Mesodermal cell (in vitro differentiated cells): ENCODE results near the gene C13orf46.

ENCODE experiments used
- H3K27ac ChIP-seq: 2 replicates; pipeline ENCODE4 v1.7.0; 2013; ENCODE audit warnings: mild to moderate bottlenecking, low read depth, low read length, moderate library complexity; ENCODE audit not compliant: severe bottlenecking
- H3K36me3 ChIP-seq: 2 replicates; pipeline ENCODE4 v1.7.1; 2013; ENCODE audit warnings: mild to moderate bottlenecking, low read length, moderate library complexity; ENCODE audit not compliant: control insufficient read depth, insufficient read depth
- H3K4me1 ChIP-seq: one replicate; pipeline ENCODE4 v1.7.1; 2013; ENCODE audit warnings: mild to moderate bottlenecking, low read length; ENCODE audit not compliant: insufficient read depth, control insufficient read depth, poor library complexity, severe bottlenecking
- H3K4me3 ChIP-seq: 2 replicates; pipeline ENCODE4 v1.7.0; 2013; ENCODE audit warnings: low read length, control low read depth, mild to moderate bottlenecking; ENCODE audit not compliant: insufficient read depth, poor library complexity, severe bottlenecking; ENCODE audit errors: extremely low read depth
- H3K9me3 ChIP-seq: 2 replicates; pipeline ENCODE4 v1.7.1; 2013; ENCODE audit warnings: mild to moderate bottlenecking, low read length, moderate library complexity; ENCODE audit not compliant: control insufficient read depth
- WGBS, 2 experiments: methylation state at CpG; one replicate each; pipeline ENCODE4 v1.1.5; 2013; ENCODE audit warnings: missing lambda C conversion rate in 2 of 2; ENCODE audit not compliant: insufficient coverage in 2 of 2; 5-methylcytosine and 5-hydroxymethylcytosine counted together

Gene C13orf46

DNA sequence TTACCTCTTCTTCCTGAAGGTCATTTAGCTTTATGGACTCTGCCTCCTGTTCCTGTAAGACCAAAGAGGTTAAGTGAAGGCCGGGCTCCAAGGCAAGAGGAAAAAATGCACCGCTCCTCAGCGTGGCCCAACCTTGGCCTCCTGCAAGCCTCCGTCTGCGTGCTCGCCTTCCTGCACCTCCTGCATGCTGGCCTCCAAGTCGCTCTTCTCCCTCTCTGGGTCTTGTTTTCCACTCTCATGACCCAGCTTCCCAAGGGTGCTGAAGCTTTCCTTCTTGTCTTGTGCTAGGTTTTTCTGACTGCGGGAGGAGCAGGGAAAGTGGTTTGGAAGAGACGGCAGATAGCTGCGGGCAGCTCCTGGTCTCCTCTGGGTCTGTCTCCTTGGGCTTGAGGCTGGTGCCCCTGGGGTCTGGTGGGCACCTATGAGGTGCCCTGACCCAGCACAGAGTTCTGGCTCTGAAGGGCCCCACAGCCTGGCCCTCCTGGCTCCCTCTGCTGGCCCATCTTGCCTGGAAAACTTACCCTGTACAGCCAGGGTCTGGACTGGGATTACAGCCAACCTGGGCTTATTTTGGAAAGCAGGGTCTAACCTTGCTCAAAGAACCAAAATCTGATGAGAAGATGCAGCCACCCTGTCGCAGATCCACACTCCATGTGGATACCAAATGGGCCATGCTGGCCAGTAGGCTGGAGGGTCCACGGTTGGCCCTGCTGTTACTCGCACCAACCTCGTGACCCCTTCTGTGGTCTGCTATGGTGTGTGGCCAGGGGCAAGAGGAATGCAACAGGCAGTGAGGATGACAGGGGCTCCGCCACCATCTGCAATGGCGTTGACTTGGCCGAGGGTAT is 5.2 kb downstream of the C13orf46 start:
- 94 to 99% methylated on average over 15 to 17 of the region's 17 CpGs for WGBS, 2 experiments
- Histone ChIP-seq H3K9me3 (no peaks in the 10 kb centered on the region), H3K27ac (no peak overlapping the region), H3K4me1 (no peaks in the 10 kb centered on the region), H3K36me3 (peaks cover 73% of the 10 kb centered on the region), H3K4me3 (no peak overlapping the region)

DNA sequence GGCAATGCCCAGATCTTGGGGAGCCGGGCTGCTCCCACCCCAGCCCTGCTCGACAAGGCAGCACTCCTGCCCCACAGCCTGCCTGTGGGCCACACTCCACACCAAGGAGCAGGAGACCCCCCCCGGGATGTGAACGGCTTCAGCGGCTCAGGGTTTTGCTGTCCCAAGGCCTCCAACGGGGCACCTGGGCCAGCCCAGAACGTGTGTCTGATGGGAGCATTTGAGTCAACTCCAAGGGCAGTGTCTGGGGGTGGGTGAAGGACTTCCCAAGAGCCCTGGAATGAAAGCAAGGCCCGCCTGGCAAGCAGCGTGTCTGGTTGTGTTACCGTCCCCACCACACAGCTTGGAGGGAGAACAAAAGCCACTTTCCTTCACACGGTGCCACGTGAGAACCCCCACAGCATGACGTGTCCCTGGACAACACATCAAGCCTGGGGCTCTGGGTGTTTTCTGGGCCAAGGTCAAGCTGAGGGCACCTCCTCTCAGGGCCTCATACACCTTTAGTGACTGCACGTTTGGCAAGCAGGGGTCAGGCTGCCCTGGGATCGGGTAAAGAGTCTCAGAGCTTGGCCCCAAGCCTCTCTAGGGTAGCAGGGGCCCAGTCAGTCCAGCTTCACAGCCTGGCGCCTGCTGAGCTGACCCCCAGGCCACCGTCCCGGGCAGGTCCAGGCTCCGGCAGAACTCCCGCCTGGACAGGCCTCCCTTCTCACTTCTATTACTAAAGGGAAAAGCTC is 6.0 kb downstream of the C13orf46 start:
- Histone ChIP-seq H3K4me3 (no peak overlapping the region), H3K4me1 (no peaks in the 10 kb centered on the region), H3K36me3 (peaks cover 65% of the 10 kb centered on the region), H3K27ac (no peak overlapping the region), H3K9me3 (peaks cover 3% of the 10 kb centered on the region)
- WGBS, 2 experiments = 93 to 98% methylated on average over 16 to 18 of the region's 20 CpGs

DNA sequence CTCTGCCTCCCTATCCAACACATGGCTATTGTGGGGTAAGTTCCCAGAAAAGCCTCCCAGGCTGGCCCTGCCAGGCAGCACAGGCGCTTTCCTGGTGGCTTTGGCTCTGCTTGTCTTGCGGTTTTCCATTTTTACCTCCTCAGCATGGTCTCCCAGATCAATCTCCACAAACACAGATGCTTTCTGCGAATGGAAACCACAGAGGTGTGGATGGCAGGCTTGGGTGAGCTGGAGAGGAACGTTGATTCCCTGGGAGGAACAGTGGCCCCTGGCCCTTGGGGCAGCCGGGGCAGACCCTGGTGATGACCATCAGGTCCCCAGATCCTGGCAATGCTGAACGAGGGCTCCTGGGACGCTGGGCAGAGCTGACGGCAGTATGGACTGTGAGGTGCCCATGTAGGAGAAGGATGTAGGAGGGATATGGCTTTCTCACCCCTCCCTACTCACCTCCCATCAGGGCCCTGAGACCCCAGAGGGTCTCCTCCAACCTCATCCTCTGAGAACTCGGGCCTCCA is 6.6 kb downstream of the C13orf46 start:
- Histone ChIP-seq H3K27ac (no peak overlapping the region), H3K4me3 (no peak overlapping the region), H3K36me3 (peaks cover 59% of the 10 kb centered on the region), H3K4me1 (no peaks in the 10 kb centered on the region), H3K9me3 (peaks cover 3% of the 10 kb centered on the region)
- WGBS, 2 experiments = 93 to 100% methylated on average over 3 of the region's 9 CpGs

DNA sequence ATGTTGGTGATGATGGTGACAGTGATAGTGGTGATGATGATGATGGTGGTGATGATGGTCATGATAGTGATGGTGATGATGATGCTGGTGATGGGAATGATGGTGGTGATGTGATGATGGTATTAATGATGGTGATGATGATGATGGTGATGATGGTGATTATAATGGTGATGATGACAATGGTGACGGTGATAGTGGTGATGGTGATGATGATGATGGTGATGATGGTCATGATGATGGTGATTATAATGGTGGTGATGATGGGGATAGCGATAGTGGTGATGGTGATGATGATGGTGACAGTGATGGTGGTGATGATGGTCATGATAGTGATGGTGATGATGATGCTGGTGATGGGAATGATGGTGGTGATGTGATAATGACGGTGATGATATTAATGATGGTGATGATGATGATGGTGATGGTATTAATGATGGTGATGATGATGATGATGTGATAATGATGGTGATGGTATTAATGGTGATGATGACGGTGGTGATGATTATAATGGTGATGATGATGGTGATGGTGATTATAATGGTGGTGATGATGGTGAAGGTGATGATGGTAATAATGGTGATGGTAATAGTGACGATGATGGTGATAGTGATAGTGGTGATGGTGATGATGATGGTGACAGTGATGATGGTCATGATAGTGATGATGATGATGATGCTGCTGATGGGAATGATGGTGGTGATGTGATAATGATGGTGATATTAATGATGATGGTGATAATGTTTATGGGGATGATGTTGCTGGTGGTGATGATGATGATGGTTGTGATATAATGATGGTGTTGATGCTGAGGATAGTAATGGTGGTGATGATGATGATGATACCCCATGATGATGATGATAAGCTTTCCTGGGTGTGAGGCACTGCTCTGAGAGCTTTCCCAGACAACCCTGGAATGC is 7.7 kb downstream of the C13orf46 start:
- no peak overlapping the region for H3K4me3 ChIP-seq
- peaks cover 53% of the 10 kb centered on the region for H3K36me3 ChIP-seq
- peaks cover 9% of the 10 kb centered on the region for H3K9me3 ChIP-seq
- H3K27ac ChIP-seq = no peak overlapping the region
- no peaks in the 10 kb centered on the region for H3K4me1 ChIP-seq
- 92% methylated on average over 5 of the region's 5 CpGs for WGBS, 2 experiments

DNA sequence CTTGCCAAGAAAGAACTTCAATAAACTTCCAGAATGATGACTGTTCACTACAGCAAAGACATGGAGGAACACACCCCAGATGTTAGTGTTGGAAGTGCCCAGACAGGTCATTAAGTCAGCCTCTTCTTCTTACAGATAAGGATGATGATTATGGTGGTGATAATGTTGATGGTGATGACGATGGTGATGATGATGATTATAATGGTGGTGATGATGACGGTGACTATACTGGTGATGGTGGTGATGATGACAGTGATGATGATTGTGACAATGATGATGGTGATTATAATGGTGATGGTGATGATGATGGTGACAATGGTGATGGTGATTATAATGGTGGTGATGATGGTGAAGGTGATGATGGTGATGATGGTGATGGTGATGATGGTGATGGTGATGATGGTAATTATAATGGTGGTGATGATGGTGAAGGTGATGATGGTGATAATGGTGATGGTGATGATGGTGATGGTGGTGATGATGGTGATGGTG is 8.4 kb downstream of the C13orf46 start:
- Histone ChIP-seq H3K4me1 (no peaks in the 10 kb centered on the region), H3K27ac (no peak overlapping the region), H3K4me3 (no peak overlapping the region), H3K36me3 (peaks cover 47% of the 10 kb centered on the region), H3K9me3 (peaks cover 12% of the 10 kb centered on the region)
- 96 to 100% methylated on average over 2 of the region's 2 CpGs for WGBS, 2 experiments

DNA sequence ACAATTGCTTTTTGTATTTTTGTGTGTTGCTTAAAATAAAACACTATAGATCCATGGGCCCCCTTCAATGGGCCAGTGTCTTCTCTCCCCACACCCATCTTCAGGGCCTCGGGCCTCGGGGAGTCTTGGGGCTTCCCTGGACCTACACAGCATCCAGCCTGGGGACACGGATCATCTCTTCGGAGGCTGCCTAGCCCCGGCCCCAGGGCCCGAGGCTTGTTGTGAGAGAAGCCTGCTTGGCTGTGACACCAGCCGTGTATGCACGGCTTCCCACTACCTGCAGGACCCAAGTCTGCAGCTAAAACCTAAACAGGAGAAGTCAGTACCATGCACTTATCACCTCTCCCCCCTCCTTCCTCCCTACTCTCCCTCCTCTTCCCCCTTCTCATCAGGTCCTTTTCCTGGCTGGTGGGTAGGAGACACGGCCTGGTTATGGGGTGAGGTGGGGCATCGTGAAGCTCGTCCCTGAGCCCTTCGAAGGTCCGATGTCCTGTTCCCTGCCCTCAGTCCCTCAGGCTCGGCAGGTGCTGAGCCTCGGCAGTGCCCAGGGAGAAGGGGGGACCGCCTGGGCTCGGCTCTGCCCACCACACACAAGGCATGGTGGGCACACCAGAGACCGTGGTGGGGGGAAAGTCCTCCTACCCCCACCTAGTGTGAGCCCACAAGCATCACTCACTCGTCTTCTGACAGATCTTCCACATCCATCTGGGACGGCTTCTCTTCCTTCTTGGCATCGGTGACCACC is 9.5 kb downstream of the C13orf46 start:
- H3K27ac ChIP-seq = no peak overlapping the region
- H3K36me3 ChIP-seq = peaks cover 45% of the 10 kb centered on the region
- WGBS, 2 experiments = 86 to 93% methylated on average over 12 to 18 of the region's 21 CpGs

DNA sequence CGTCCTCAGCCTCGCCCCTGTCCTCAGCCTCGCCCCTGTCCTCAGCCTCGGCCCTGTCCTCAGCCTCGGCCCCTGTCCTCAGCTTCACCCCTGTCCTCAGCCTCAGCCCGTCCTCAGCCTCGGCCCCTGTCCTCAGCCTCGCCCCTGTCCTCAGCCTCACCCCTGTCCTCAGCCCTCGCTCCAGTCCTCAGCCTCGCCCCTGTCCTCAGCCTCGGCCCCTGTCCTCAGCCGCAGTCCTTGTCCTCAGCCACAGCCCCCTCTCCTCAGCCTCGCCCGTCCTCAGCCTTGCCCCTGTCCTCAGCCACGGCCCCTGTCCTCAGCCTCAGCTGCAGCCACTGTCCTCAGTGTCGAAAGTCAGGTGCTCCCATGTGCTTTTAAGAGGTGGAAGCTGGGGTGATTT is 10.5 kb downstream of the C13orf46 start:
- Histone ChIP-seq H3K9me3 (peaks cover 28% of the 10 kb centered on the region), H3K4me1 (no peaks in the 10 kb centered on the region), H3K27ac (no peak overlapping the region), H3K36me3 (peaks cover 36% of the 10 kb centered on the region), H3K4me3 (no peak overlapping the region)
- WGBS, 2 experiments = 90 to 91% methylated on average over 10 to 14 of the region's 16 CpGs

More for the DNA sequence above, 9.5 kb downstream of the C13orf46 start:
- Histone ChIP-seq H3K9me3 (peaks cover 18% of the 10 kb centered on the region), H3K4me3 (no peak overlapping the region), H3K4me1 (no peaks in the 10 kb centered on the region)

DNA sequence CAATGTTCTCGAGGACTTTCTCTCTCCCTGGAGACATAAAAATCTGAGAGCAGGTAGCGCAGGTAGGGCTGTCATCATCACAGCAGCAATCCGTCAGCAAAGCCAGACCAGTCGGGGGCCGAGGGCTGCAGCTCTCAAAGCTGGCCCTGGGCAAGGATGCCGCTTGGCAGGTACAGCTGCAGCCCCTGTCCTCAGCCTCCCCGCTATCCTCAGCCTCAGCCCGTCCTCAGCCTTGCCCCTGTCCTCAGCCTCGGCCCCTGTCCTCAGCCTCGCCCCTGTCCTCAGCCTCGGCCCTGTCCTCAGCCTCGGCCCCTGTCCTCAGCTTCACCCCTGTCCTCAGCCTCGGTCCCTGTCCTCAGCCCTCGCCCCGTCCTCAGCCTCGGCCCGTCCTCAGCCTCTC is 10.9 kb downstream of the C13orf46 start:
- 84 to 92% methylated on average over 12 to 17 of the region's 17 CpGs for WGBS, 2 experiments
- H3K27ac ChIP-seq = no peak overlapping the region
- H3K9me3 ChIP-seq = peaks cover 28% of the 10 kb centered on the region
- no peak overlapping the region for H3K4me3 ChIP-seq
- H3K4me1 ChIP-seq = no peaks in the 10 kb centered on the region
- peaks cover 32% of the 10 kb centered on the region for H3K36me3 ChIP-seq

DNA sequence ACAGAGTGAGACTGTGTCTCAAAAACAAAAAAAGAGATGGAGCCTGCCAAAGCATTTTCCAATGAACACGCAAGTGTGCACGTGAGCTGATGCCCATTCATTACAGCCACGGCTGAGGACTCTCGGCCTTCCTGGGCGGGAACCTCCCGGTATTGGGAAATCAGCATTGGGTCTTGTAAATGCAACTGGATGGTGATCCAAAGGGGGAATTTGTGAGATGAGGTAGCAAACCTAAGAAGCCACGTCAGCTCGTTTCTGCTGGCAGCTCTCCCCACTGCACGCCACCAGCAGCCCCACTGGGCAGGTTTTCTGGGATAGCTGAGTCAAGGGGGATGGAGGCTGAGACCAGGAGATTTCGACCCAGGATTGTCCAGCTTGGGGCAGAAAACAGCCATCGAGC is 11.5 kb downstream of the C13orf46 start:
- H3K27ac ChIP-seq = no peak overlapping the region
- 77 to 89% methylated on average over 8 to 10 of the region's 11 CpGs for WGBS, 2 experiments
- H3K36me3 ChIP-seq = peaks cover 28% of the 10 kb centered on the region
- peaks cover 28% of the 10 kb centered on the region for H3K9me3 ChIP-seq
- H3K4me1 ChIP-seq = no peaks in the 10 kb centered on the region
- no peak overlapping the region for H3K4me3 ChIP-seq
